ENCODE data around the gene GPR85.
"Not testable (repeated sequence)": the region's sequence is repeated elsewhere in the genome, so short reads cannot be mapped to it uniquely, and the experiment has no call there.

GPR85 gene

GRCh38 chr7:113118074-113118959 lies 31.7 kb upstream of the GPR85 start, which contains the start of gene SMIM30:
SMIM30 (minus strand) TSS chr7:113118554; CDS start chr7:113117578, 976 bp downstream.
- no CpG with 5 or more reads among the region's 35 CpGs for WGBS (ENCODE audit: extremely low coverage, insufficient coverage, insufficient read length)
- Histone ChIP-seq H3K4ac (ENCODE audit: low read depth, low read length) (no peak within 1 kb of the TSS), H3K4me1 (ENCODE audit: control insufficient read depth in 1 of 2, insufficient read depth in 2 of 2, low read length in 2 of 2) (peaks cover 0 to 3% of the 10 kb centered on the region in 2 experiments), H3K14ac (ENCODE audit: low read length) (no peak within 1 kb of the TSS), H4K12ac (ENCODE audit: low read depth, low read length) (no peak within 1 kb of the TSS), H3K79me2 (ENCODE audit: control insufficient read depth, insufficient read depth, low read length, poor library complexity) (no peaks in the 10 kb centered on the region), H4K8ac (ENCODE audit: low read depth, low read length) (peak within 1 kb of the TSS; percentile 75), H2BK12ac (ENCODE audit: low read length) (no peak within 1 kb of the TSS), H3K36me3 (ENCODE audit: control insufficient read depth in 1 of 2, insufficient read depth in 2 of 2, low read length in 2 of 2) (no peaks in the 10 kb centered on the region), H3K9me3 (ENCODE audit: insufficient read depth, low read depth, low read length) (no peaks in the 10 kb centered on the region), H3K27me3 (ENCODE audit: insufficient read depth, low read length) (no peaks in the 10 kb centered on the region), H3K4me3 (ENCODE audit: low read depth, low read length) (peak within 1 kb of the TSS; percentile 35), H3K18ac (ENCODE audit: low read length) (no peak within 1 kb of the TSS), H3K27ac (ENCODE audit: low read depth, low read length) (peak within 1 kb of the TSS; percentile 65), H2BK120ac (ENCODE audit: insufficient read depth, low read length, poor library complexity) (peak within 1 kb of the TSS; percentile 51), H3K23ac (ENCODE audit: low read length) (no peak within 1 kb of the TSS), H2AFZ (ENCODE audit: insufficient read depth, low read length, poor library complexity) (no peak within 1 kb of the TSS), H3K9ac (ENCODE audit: low read length) (peak within 1 kb of the TSS; percentile 59), H2AK5ac (ENCODE audit: low read length) (no peak within 1 kb of the TSS), H4K91ac (ENCODE audit: low read depth, low read length) (peak within 1 kb of the TSS; percentile 55), H3K4me2 (ENCODE audit: low read length) (peak within 1 kb of the TSS; percentile 71), H3K79me1 (ENCODE audit: low read length) (peaks cover 3% of the 10 kb centered on the region), H2BK5ac (ENCODE audit: low read depth, low read length, poor library complexity) (no peak within 1 kb of the TSS)
- DNase-seq: peak; percentile 83 to 87

DNA sequence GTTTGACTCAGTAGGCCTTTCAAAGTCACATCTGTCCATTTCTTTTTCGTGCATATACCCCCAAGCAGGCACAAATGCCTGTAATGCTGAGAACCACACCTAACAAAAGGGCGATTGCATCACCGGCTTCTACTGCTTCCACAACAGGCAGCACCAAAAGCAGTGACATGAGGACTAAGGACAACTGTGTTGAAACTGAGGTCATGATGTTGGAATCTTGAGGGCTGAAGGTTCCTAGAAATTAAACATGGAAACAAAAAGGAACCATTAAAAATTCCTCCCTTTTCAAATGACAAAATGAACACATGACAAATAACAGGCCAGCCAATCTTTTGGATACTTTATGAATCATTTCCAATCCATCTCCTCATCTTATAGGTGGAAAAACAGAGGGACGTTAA lies 30.7 kb upstream of the GPR85 start:
- WGBS (ENCODE audit: extremely low coverage, insufficient coverage, insufficient read length): no CpG with 5 or more reads among the region's 4 CpGs
- not testable (repeated sequence) for H3K9me3 ChIP-seq (ENCODE audit: insufficient read depth, low read depth, low read length); H2BK120ac ChIP-seq (ENCODE audit: insufficient read depth, low read length, poor library complexity)

GRCh38 chr7:113113912-113114311 lies 27.3 kb upstream of the GPR85 start:
- Histone ChIP-seq H2AK5ac (ENCODE audit: low read length) (no peak overlapping the region), H3K4ac (ENCODE audit: low read depth, low read length) (no peak overlapping the region), H3K27ac (ENCODE audit: low read depth, low read length) (no peak overlapping the region), H2BK12ac (ENCODE audit: low read length) (no peak overlapping the region), H3K14ac (ENCODE audit: low read length) (no peak overlapping the region), H2BK5ac (ENCODE audit: low read depth, low read length, poor library complexity) (no peak overlapping the region), H3K23ac (ENCODE audit: low read length) (no peak overlapping the region), H3K4me3 (ENCODE audit: low read depth, low read length) (no peak overlapping the region), H3K27me3 (ENCODE audit: insufficient read depth, low read length) (no peaks in the 10 kb centered on the region), H3K9me3 (ENCODE audit: insufficient read depth, low read depth, low read length) (no peaks in the 10 kb centered on the region), H3K36me3 (ENCODE audit: control insufficient read depth in 1 of 2, insufficient read depth in 2 of 2, low read length in 2 of 2) (no peaks in the 10 kb centered on the region), H2BK120ac (ENCODE audit: insufficient read depth, low read length, poor library complexity) (no peak overlapping the region), H3K4me2 (ENCODE audit: low read length) (no peak overlapping the region), H3K4me1 (ENCODE audit: control insufficient read depth in 1 of 2, insufficient read depth in 2 of 2, low read length in 2 of 2) (peaks cover 8 to 10% of the 10 kb centered on the region in 2 experiments), H2AFZ (ENCODE audit: insufficient read depth, low read length, poor library complexity) (no peak overlapping the region), H4K8ac (ENCODE audit: low read depth, low read length) (no peak overlapping the region), H3K79me2 (ENCODE audit: control insufficient read depth, insufficient read depth, low read length, poor library complexity) (no peaks in the 10 kb centered on the region), H3K79me1 (ENCODE audit: low read length) (peaks cover 6% of the 10 kb centered on the region), H4K12ac (ENCODE audit: low read depth, low read length) (no peak overlapping the region), H3K18ac (ENCODE audit: low read length) (no peak overlapping the region), H4K91ac (ENCODE audit: low read depth, low read length) (no peak overlapping the region), H3K9ac (ENCODE audit: low read length) (no peak overlapping the region)
- DNase-seq: peak; percentile 19 to 52
- WGBS (ENCODE audit: extremely low coverage, insufficient coverage, insufficient read length): no CpG with 5 or more reads among the region's 2 CpGs

More for the DNA sequence above, 30.7 kb upstream of the GPR85 start:
- not testable (repeated sequence) for H4K91ac ChIP-seq (ENCODE audit: low read depth, low read length); H2AFZ ChIP-seq (ENCODE audit: insufficient read depth, low read length, poor library complexity); H3K4me1 ChIP-seq (ENCODE audit: control insufficient read depth in 1 of 2, insufficient read depth in 2 of 2, low read length in 2 of 2); H4K8ac ChIP-seq (ENCODE audit: low read depth, low read length); H3K79me1 ChIP-seq (ENCODE audit: low read length); H2BK12ac ChIP-seq (ENCODE audit: low read length); H3K9ac ChIP-seq (ENCODE audit: low read length); H3K4me3 ChIP-seq (ENCODE audit: low read depth, low read length); H3K23ac ChIP-seq (ENCODE audit: low read length); H3K79me2 ChIP-seq (ENCODE audit: control insufficient read depth, insufficient read depth, low read length, poor library complexity); H2AK5ac ChIP-seq (ENCODE audit: low read length); H3K14ac ChIP-seq (ENCODE audit: low read length); H3K4ac ChIP-seq (ENCODE audit: low read depth, low read length); H2BK5ac ChIP-seq (ENCODE audit: low read depth, low read length, poor library complexity); H3K18ac ChIP-seq (ENCODE audit: low read length); H3K36me3 ChIP-seq (ENCODE audit: control insufficient read depth in 1 of 2, insufficient read depth in 2 of 2, low read length in 2 of 2); H3K27me3 ChIP-seq (ENCODE audit: insufficient read depth, low read length); H4K12ac ChIP-seq (ENCODE audit: low read depth, low read length)
- H3K4me2 ChIP-seq (ENCODE audit: low read length): peak overlapping the region; percentile 71
- DNase-seq: peak; percentile 2 to 36
- peak overlapping the region; percentile 65 for H3K27ac ChIP-seq (ENCODE audit: low read depth, low read length)

GRCh38 chr7:113109718-113110117 lies 23.1 kb upstream of the GPR85 start:
- H2BK12ac ChIP-seq (ENCODE audit: low read length): no peak overlapping the region
- no peak overlapping the region for H2BK5ac ChIP-seq (ENCODE audit: low read depth, low read length, poor library complexity)
- peak overlapping the region; percentile 37 for H3K4me2 ChIP-seq (ENCODE audit: low read length)
- H2AFZ ChIP-seq (ENCODE audit: insufficient read depth, low read length, poor library complexity): no peak overlapping the region
- peak overlapping the region; percentile 83 for H3K27ac ChIP-seq (ENCODE audit: low read depth, low read length)
- no peaks in the 10 kb centered on the region for H3K36me3 ChIP-seq (ENCODE audit: control insufficient read depth in 1 of 2, insufficient read depth in 2 of 2, low read length in 2 of 2)
- no peaks in the 10 kb centered on the region for H3K79me2 ChIP-seq (ENCODE audit: control insufficient read depth, insufficient read depth, low read length, poor library complexity)
- H3K9me3 ChIP-seq (ENCODE audit: insufficient read depth, low read depth, low read length): no peaks in the 10 kb centered on the region
- H2BK120ac ChIP-seq (ENCODE audit: insufficient read depth, low read length, poor library complexity): no peak overlapping the region
- H4K8ac ChIP-seq (ENCODE audit: low read depth, low read length): no peak overlapping the region
- no peak overlapping the region for H3K9ac ChIP-seq (ENCODE audit: low read length)
- H3K79me1 ChIP-seq (ENCODE audit: low read length): peaks cover 6% of the 10 kb centered on the region
- no peak overlapping the region for H4K12ac ChIP-seq (ENCODE audit: low read depth, low read length)
- H2AK5ac ChIP-seq (ENCODE audit: low read length): no peak overlapping the region
- H3K27me3 ChIP-seq (ENCODE audit: insufficient read depth, low read length): no peaks in the 10 kb centered on the region
- peak; percentile 46 to 83 for DNase-seq
- peaks cover 8 to 10% of the 10 kb centered on the region in 2 experiments for H3K4me1 ChIP-seq (ENCODE audit: control insufficient read depth in 1 of 2, insufficient read depth in 2 of 2, low read length in 2 of 2)
- no peak overlapping the region for H3K14ac ChIP-seq (ENCODE audit: low read length)
- no peak overlapping the region for H4K91ac ChIP-seq (ENCODE audit: low read depth, low read length)
- no peak overlapping the region for H3K23ac ChIP-seq (ENCODE audit: low read length)
- no CpG with 5 or more reads among the region's 1 CpG for WGBS (ENCODE audit: extremely low coverage, insufficient coverage, insufficient read length)
- H3K4ac ChIP-seq (ENCODE audit: low read depth, low read length): no peak overlapping the region
- no peak overlapping the region for H3K4me3 ChIP-seq (ENCODE audit: low read depth, low read length)
- no peak overlapping the region for H3K18ac ChIP-seq (ENCODE audit: low read length)

Measured in trophoblast cell (in vitro differentiated cells and primary cell).